HEK293 (cell line): Measurements from ENCODE around the gene KIRREL3.

ENCODE experiments used
- CTCF ChIA-PET: fragments of 350-600 bp; formaldehyde crosslinking; extraction: SDS; loops from one replicate; lab custom pipeline; 2021; ENCODE audit warnings: antibody characterized with exemption; lab: Yijun Ruan, JAX
- POLR2A ChIA-PET: fragments of 300-600 bp; formaldehyde crosslinking; extraction: SDS; loops from one replicate; lab custom pipeline; 2020; ENCODE audit warnings: antibody characterized with exemption, inconsistent platforms; lab: Yijun Ruan, JAX
- H3K27ac ChIP-seq: fragments of 200-500 bp; sonication (Bioruptor generic); 2 replicates; pipeline ENCODE4 v1.5.1; 2014; ENCODE audit warnings: low read depth, low read length, control low read depth, inconsistent platforms; ENCODE audit errors: extremely low read depth
- H3K36me3 ChIP-seq, 2 experiments: fragments of 200-500 bp in 1 of 2; sonication (Bioruptor generic) in 1 of 2; 1 replicate in 1 of 2; 2 replicates in 1 of 2; pipeline ENCODE4 v1.5.1; 2014 to 2017; ENCODE audit warnings: inconsistent platforms in 2 of 2, low read length in 2 of 2; ENCODE audit not compliant: control insufficient read depth in 2 of 2, insufficient read depth in 1 of 2
- H3K4me1 ChIP-seq: fragments of 200-500 bp; sonication (Bioruptor generic); 2 replicates; pipeline ENCODE4 v1.5.1; 2014; ENCODE audit warnings: mild to moderate bottlenecking, low read length, inconsistent platforms; ENCODE audit not compliant: control insufficient read depth, insufficient read depth
- H3K4me3 ChIP-seq: 2 replicates; pipeline ENCODE4 v1.5.1; 2011; ENCODE audit warnings: low read depth, mild to moderate bottlenecking, control low read depth, low read length, moderate library complexity
- H3K9me3 ChIP-seq: fragments of 200-500 bp; sonication (Bioruptor generic); 2 replicates; pipeline ENCODE4 v1.5.1; 2014; ENCODE audit warnings: low read depth, low read length, inconsistent platforms; ENCODE audit not compliant: control insufficient read depth, insufficient read depth
- GLI4 ChIP-seq: fragments of 450-650 bp; formaldehyde crosslinking; IDR thresholded peaks from 2 replicates; pipeline ENCODE4 v1.5.1; 2016; ENCODE audit warnings: missing biosample characterization, missing genetic modification characterization
- GLIS1 ChIP-seq: fragments of 450-650 bp; formaldehyde crosslinking; IDR thresholded peaks from 2 replicates; pipeline ENCODE4 v1.5.1; 2016; ENCODE audit warnings: missing biosample characterization, missing genetic modification characterization
- REST ChIP-seq: fragments of 450-650 bp; formaldehyde crosslinking; IDR thresholded peaks from 2 replicates; pipeline ENCODE4 v1.5.1; 2016; ENCODE audit warnings: missing biosample characterization, missing genetic modification characterization
- SP7 ChIP-seq: fragments of 450-650 bp; formaldehyde crosslinking; IDR thresholded peaks from 2 replicates; pipeline ENCODE4 v1.5.1; 2016; ENCODE audit warnings: missing biosample characterization, missing genetic modification characterization
- TCF7L2 ChIP-seq: IDR thresholded peaks from 2 replicates; pipeline ENCODE4 v1.6.1; 2011; ENCODE audit warnings: low read depth, mild to moderate bottlenecking, inconsistent platforms, low read length, moderate library complexity, borderline replicate concordance
- ZBTB11 ChIP-seq: fragments of 450-650 bp; formaldehyde crosslinking; conservative IDR thresholded peaks from 2 replicates; pipeline ENCODE4 v1.5.1; 2016; ENCODE audit warnings: low read depth, missing biosample characterization, missing genetic modification characterization
- ZFHX2 ChIP-seq: fragments of 450-650 bp; formaldehyde crosslinking; conservative IDR thresholded peaks from 2 replicates; pipeline ENCODE4 v1.5.1; 2016; ENCODE audit warnings: missing biosample characterization, missing genetic modification characterization
- ZNF585B ChIP-seq: fragments of 450-650 bp; formaldehyde crosslinking; IDR thresholded peaks from 2 replicates; pipeline ENCODE4 v1.5.1; 2016; ENCODE audit warnings: missing biosample characterization, missing genetic modification characterization
- ZNF623 ChIP-seq: fragments of 450-650 bp; formaldehyde crosslinking; IDR thresholded peaks from 2 replicates; pipeline ENCODE4 v1.5.1; 2016; ENCODE audit warnings: missing biosample characterization, missing genetic modification characterization
- ZSCAN5A ChIP-seq: fragments of 450-650 bp; formaldehyde crosslinking; IDR thresholded peaks from 2 replicates; pipeline ENCODE4 v1.5.1; 2016; ENCODE audit warnings: missing biosample characterization, missing genetic modification characterization

KIRREL3 gene

GRCh38 chr11:126510621-126511370, 489.8 kb downstream of the KIRREL3 start:
- POLR2A ChIA-PET, result no interaction called here
- Histone ChIP-seq H3K27ac (no peak overlapping the region), H3K9me3 (no peaks in the 10 kb centered on the region), H3K4me3 (no peak overlapping the region), H3K4me1 (no peaks in the 10 kb centered on the region), H3K36me3 (no peaks in the 10 kb centered on the region)
- TF ChIP-seq TCF7L2 (no peak), REST (tag by site-specific recombination) (peak; percentile 87), GLIS1 (tag by site-specific recombination) (peak; percentile 49; the same call in 1 of the 2 replicates), ZBTB11 (no peak)
- CTCF ChIA-PET, result no interaction called here

GRCh38 chr11:126507646-126508045, 492.9 kb downstream of the KIRREL3 start:
- ChIA-PET CTCF (no interaction called here), POLR2A (no interaction called here)
- H3K9me3 ChIP-seq, result no peaks in the 10 kb centered on the region
- TF ChIP-seq SP7 (tag by site-specific recombination), result no peak
- TF ChIP-seq ZNF585B (tag by site-specific recombination), result no peak
- TF ChIP-seq GLI4, result no peak
- no peak for TF ChIP-seq ZNF623 (tag by site-specific recombination)
- TF ChIP-seq ZFHX2 (tag by site-specific recombination), result no peak
- TF ChIP-seq ZSCAN5A (tag by site-specific recombination), result no peak
- no peak for TF ChIP-seq REST (tag by site-specific recombination)
- no peak overlapping the region for H3K27ac ChIP-seq
- H3K4me3 ChIP-seq, result no peak overlapping the region
- H3K4me1 ChIP-seq, result no peaks in the 10 kb centered on the region
- no peaks in the 10 kb centered on the region for H3K36me3 ChIP-seq
